ENCODE results near the gene LGI1.
"Not testable (repeated sequence)": the region's sequence is repeated elsewhere in the genome, so short reads cannot be mapped to it uniquely, and the experiment has no call there.

LGI1 gene

DNA sequence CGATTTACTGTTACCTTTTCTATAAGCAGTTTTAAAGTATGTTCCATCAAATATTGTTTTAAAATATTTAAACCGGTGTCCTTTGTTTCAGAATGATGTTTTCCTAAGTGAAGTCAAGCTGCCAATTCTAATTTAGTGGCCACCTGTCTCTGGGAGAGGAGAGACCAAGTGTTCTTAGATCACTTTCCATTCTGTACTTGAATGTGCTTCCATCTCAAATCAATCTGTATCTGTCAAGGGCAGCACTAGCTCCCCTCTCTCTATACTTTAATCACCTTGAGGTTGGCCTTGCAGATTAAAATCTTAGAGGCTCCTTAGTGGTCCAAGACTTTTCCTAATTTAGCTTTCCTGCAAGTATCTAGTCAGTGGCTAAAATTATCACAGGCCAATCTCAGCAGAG is 49.6 kb downstream of the LGI1 start:
- no peak for DNase-seq (ENCODE audit: low read depth)

- no peak for DNase-seq (ENCODE audit: low read depth)
Observed at GRCh38 chr10:93812659-93813338, 55.1 kb downstream of the LGI1 start.

DNA sequence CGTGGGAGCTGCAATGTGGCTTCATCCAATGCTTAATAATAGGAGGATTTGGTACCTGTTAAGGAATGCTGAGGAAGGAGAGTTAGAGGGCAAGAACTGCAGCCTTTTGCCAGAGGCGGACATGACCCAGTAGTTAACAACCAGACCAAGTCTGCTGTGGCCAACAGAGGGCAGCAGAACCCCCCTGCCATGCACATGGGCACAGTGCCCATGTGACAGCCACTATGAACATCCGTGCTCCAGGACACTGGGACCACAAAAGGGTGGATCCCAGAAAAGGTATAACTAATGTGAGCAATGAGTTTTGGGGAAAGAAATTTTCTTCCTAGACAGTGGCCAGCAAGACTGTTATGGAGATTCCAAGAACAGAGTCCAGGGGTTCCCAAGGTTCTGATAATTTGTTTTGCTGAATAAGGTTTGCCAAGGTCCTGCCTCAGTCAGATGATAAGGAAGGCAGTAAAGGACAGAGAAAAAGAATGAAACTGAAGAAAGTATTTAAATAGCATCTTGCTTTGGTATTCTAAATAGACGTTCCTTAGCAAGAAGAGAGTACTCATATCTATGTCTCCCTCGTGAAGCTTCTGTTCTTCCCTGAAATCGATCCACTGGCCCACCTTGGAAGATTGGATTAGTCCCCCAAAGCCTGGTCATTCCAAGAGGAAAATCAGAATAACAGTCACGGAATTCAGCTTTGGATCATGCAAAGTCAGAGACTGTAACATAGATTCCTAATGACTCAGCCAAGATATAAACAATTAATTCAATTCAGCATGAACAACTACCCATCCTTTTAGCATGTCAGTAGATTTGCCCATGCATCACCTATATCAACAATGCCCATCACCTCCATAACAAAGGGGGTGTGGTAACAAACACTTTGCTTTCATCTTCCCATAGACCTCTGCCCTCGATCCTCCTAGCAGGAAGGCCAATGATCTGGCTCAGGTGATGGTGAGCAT is 56.0 kb downstream of the LGI1 start:
- peak; percentile 17 for DNase-seq (ENCODE audit: low read depth)

DNA sequence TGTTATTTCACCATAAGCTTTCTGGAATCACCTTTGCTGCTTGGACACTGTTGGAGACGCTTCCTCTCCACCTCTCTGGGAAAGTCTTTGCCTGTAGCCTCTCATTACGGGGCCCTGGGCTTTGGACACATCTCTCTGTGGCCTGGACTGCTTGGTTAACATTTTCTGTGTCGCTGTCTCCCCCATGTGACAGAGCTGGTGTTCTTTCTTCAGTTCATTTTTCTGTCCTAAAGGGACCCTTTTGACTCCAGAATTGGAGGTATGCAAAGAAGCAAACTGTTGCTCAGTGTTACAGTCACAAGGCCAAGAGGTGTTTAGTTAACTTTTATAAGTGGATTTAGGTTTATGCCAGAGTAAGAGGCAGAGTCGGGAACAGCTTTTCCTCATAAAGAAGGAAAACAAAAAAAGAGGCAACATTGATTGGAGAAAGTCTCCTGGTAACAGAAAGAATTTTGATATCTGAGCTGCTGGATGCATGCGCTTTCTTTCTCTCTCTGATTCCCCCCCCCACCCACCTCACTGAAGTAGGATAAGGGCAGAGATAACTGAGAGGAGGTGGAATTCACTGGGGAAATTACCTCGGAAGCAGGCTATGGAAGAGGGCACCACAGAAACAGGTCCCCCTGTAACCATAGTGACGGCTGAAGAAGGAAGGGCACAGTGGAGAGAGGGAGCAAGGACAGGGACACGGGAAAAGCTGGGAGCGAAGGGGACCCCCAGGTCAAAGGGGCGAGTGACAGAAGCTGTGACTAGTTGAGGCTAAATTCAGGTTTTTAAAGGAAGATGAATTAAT is 57.8 kb downstream of the LGI1 start:
- no peak for DNase-seq (ENCODE audit: low read depth)

GRCh38 chr10:93816123-93816747 is 58.5 kb downstream of the LGI1 start:
- no peak for DNase-seq (ENCODE audit: low read depth)

DNA sequence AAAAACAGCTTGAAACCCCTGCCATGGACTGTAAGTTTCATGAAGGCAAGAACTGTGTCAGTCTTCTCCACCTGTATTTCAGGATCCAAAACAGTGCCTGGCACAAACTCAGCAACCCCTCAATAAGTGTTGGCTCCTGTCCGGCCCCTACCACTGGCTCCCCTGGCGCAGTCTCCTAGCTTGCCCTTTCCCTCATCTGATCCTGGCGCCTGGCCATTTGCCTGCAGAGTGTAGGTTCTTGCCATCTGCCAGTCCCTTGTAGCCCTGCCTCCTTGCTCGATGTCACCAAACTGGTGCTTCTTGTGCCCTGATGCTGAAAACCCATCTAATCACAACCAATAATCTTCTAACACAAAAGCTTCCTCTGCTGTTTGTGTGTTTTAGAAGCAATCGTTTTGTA is 60.4 kb downstream of the LGI1 start:
- DNase-seq (ENCODE audit: low read depth), result no peak

GRCh38 chr10:93819520-93819919 is 61.8 kb downstream of the LGI1 start:
- no peak for DNase-seq (ENCODE audit: low read depth)

DNA sequence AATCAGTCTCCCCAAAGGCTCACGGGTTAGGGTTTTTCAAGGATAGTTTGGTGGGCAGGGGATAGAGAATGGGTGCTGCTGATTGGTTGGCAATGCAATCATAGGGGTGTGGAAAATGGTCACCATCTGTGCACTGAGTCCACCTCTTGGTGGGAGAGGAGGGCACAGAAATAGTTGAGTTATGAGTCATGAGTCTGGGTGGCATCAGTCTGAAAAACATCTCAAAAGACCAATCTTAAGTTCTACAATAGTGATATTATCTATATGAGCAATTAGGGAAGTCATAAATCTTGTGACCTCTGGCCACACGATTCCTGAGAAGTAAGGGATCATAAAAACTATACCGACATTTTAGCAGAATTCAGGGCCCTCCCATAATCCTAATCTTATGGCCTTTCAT is 62.7 kb downstream of the LGI1 start:
- DNase-seq (ENCODE audit: low read depth), result no peak

- DNase-seq (ENCODE audit: low read depth), result no peak
Observed at GRCh38 chr10:93821051-93821772, 63.5 kb downstream of the LGI1 start.

DNA sequence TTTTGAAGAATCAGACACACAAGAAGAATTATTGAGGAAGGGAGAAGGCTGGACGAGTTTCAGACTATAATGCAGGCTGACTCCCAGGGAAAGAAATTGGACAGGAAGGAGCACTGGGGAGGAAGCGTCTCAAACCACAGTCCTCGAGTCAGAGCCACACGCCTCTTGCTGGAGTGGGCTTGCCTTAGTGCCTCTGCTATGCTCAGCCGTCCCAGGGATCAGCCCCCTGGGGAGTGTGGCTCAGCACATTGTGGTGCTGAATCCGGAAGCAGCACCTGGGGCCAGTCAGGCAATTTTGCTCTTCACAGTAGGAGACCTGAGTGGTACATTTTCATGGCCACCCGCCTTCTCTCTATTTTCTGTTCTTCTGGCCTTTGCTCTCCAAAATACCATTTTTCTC is 68.6 kb downstream of the LGI1 start:
- DNase-seq (ENCODE audit: low read depth), result no peak

- no peak for DNase-seq (ENCODE audit: low read depth)
Observed at GRCh38 chr10:93827056-93827804, 69.5 kb downstream of the LGI1 start.

GRCh38 chr10:93831065-93831464 is 73.3 kb downstream of the LGI1 start:
- DNase-seq (ENCODE audit: low read depth), result not testable (repeated sequence)

DNA sequence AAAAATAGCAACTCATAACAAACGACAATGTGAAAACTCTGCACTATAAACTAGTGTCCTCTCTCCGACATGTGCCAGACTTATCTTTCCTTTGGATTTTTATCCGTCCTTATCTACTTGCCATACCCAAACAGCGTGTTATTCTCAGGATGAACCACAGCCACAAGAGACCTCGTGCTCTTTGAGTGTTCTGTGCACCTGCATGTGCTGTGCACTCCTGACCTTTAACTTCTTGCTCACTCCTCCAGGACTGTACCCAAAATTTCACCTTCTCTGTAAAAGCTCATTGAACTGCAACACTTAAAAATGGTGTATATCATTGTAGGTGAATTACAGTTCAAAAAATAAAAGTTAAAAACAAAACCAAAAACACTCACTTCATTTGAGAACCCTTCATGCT is 78.0 kb downstream of the LGI1 start:
- DNase-seq (ENCODE audit: low read depth), result no peak

GRCh38 chr10:93837822-93838221 is 80.1 kb downstream of the LGI1 start:
- no peak for DNase-seq (ENCODE audit: low read depth)

DNA sequence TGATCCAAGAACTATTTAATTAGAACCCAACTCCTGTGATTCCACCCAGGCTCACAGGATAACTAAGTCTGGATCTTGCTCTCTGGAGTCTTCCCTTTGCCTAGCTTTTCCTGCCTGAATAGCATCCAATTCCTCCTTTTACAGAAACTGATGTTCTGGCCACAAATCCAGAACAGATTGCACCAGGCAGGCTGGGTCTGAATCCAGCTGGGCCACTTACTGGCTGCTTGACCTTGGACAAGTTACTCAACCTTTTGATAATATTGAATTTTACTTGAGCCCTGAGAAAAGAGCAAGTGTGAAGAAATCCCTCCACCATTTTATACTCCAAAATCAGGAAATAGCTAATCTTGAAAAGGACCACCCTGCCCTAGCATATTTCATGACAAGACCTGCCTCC is 80.5 kb downstream of the LGI1 start:
- DNase-seq (ENCODE audit: low read depth), result no peak

DNA sequence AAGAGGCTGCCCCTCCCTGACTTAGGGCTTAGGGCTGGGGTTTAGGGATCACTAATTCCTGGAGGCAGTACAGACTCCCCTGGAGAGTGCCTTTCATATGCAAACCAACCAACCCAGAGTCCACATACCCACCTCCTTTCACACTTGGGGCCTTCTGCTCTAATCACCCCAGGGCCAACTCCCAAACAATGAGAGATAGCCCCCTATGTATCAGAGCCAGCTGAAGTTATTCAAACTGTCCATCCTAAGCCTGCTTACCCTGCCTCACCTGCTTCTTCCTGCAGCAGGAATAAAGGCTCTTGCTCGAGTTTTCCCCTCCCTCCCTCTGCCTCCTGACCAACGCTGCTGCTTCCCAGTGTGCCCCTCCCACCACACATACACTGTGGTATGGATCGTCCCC is 84.2 kb downstream of the LGI1 start:
- DNase-seq (ENCODE audit: low read depth), result no peak

DNA sequence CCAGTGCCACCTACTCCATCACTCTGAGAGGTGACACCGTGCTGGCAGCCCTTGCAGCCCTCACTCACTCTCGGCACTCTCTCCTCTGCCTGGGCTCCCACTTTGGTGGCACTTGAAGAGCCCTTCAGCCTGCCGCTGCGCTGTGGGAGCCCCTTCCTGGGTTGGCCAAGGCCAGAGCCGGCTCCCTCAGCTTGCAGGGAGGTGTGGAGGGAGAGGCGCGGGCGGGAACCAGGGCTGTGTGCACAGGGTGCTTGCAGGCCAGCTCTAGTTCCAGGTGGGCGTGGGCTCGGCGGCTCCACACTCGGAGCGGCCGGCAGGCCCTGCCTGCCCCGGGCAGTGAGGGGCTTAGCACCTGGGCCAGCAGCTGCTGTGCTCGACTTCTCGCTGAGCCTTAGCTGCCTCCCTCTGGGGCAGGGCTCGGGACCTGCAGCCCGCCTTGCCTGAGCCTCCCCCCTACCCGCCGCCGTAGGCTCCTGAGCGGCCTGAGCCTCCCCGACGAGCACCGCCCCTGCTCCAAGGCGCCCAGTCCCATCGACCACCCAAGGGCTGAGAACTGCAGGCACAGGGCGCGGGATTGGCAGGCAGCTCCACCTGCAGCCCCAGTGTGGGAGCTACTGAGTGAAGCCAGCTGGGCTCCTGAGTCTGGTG is 87.4 kb downstream of the LGI1 start:
- DNase-seq (ENCODE audit: low read depth), result no peak
